H9 (cell line): Measurements from ENCODE around the gene MEF2C. TPM values are rescaled to one million over a fixed set of nuclear protein-coding genes. Genes with fewer than 3 reads are reported as not detected.

ENCODE experiments used
- DNase-seq: peaks from one replicate; pipeline ENCODE4 v3.0.0-alpha.2; 2017
- H2AFZ ChIP-seq: one replicate; pipeline ENCODE4 v1.6.1; 2013; ENCODE audit warnings: mild to moderate bottlenecking, low read length, control low read depth, moderate library complexity
- H2AK5ac ChIP-seq: 2 replicates; pipeline ENCODE4 v1.6.1; 2013; ENCODE audit warnings: low read length, control low read depth, mixed read lengths; ENCODE audit not compliant: insufficient read length
- H2BK120ac ChIP-seq: one replicate; pipeline ENCODE4 v1.6.1; 2013; ENCODE audit warnings: low read depth, mild to moderate bottlenecking, low read length, control low read depth, inconsistent platforms; ENCODE audit not compliant: poor library complexity, severe bottlenecking
- H2BK12ac ChIP-seq: 2 replicates; pipeline ENCODE4 v1.6.1; 2013; ENCODE audit warnings: low read length, control low read depth, mixed read lengths, low read depth; ENCODE audit not compliant: insufficient read length
- H2BK15ac ChIP-seq: 2 replicates; pipeline ENCODE4 v1.6.1; 2013; ENCODE audit warnings: low read depth, low read length, control low read depth
- H2BK20ac ChIP-seq: one replicate; pipeline ENCODE4 v1.6.1; 2013; ENCODE audit warnings: low read depth, mild to moderate bottlenecking, low read length, control low read depth, inconsistent platforms; ENCODE audit not compliant: poor library complexity, severe bottlenecking
- H2BK5ac ChIP-seq: 2 replicates; pipeline ENCODE4 v1.6.1; 2013; ENCODE audit warnings: low read length, control low read depth, mixed read lengths; ENCODE audit not compliant: insufficient read length
- H3K14ac ChIP-seq: 2 replicates; pipeline ENCODE4 v1.6.1; 2013; ENCODE audit warnings: low read length, control low read depth; ENCODE audit not compliant: insufficient read depth
- H3K18ac ChIP-seq: 2 replicates; pipeline ENCODE4 v1.6.1; 2013; ENCODE audit warnings: low read depth, mild to moderate bottlenecking, mixed read lengths, low read length, control low read depth; ENCODE audit not compliant: insufficient read length
- H3K23ac ChIP-seq: 2 replicates; pipeline ENCODE4 v1.6.1; 2013; ENCODE audit warnings: low read length, control low read depth, mixed read lengths, low read depth; ENCODE audit not compliant: insufficient read length
- H3K23me2 ChIP-seq: 2 replicates; pipeline ENCODE4 v1.6.1; 2013; ENCODE audit warnings: low read depth, mild to moderate bottlenecking, mixed read lengths, low read length, control low read depth; ENCODE audit not compliant: insufficient read length, poor library complexity, severe bottlenecking
- H3K27ac ChIP-seq: 2 replicates; pipeline ENCODE4 v1.5.1; 2013; ENCODE audit warnings: low read length, control low read depth, mixed read lengths, low read depth; ENCODE audit not compliant: insufficient read length
- H3K27me3 ChIP-seq: 2 replicates; pipeline ENCODE4 v1.6.1; 2013; ENCODE audit warnings: low read length, control low read depth, inconsistent platforms; ENCODE audit not compliant: insufficient read depth
- H3K4ac ChIP-seq: 2 replicates; pipeline ENCODE4 v1.6.1; 2013; ENCODE audit warnings: low read depth, mild to moderate bottlenecking, control low read depth, inconsistent platforms, low read length, moderate library complexity
- H3K4me1 ChIP-seq: 2 replicates; pipeline ENCODE4 v1.6.1; 2013; ENCODE audit warnings: low read length, control low read depth, inconsistent platforms; ENCODE audit not compliant: insufficient read depth
- H3K4me2 ChIP-seq: 2 replicates; pipeline ENCODE4 v1.6.1; 2013; ENCODE audit warnings: low read length, control low read depth, mixed read lengths; ENCODE audit not compliant: insufficient read length, insufficient read depth
- H3K56ac ChIP-seq: 2 replicates; pipeline ENCODE4 v1.6.1; 2013; ENCODE audit warnings: low read depth, mild to moderate bottlenecking, mixed read lengths, low read length, control low read depth; ENCODE audit not compliant: insufficient read length
- H3K79me1 ChIP-seq: 2 replicates; pipeline ENCODE4 v1.6.1; 2013; ENCODE audit warnings: low read depth, mild to moderate bottlenecking, moderate library complexity, low read length, control low read depth, inconsistent platforms; ENCODE audit not compliant: insufficient read depth, poor library complexity, severe bottlenecking
- H3K79me2 ChIP-seq: 2 replicates; pipeline ENCODE4 v1.6.1; 2013; ENCODE audit warnings: low read length, control low read depth, inconsistent platforms; ENCODE audit not compliant: insufficient read depth
- H3K9ac ChIP-seq: 2 replicates; pipeline ENCODE4 v1.6.1; 2013; ENCODE audit warnings: low read length, control low read depth, mixed read lengths; ENCODE audit not compliant: insufficient read length; ENCODE audit errors: extremely low read depth
- H3K9me3 ChIP-seq: one replicate; pipeline ENCODE4 v1.6.1; 2013; ENCODE audit warnings: low read depth, low read length, inconsistent platforms; ENCODE audit not compliant: control insufficient read depth
- H3T11ph ChIP-seq: one replicate; pipeline ENCODE4 v1.6.1; 2013; ENCODE audit warnings: mild to moderate bottlenecking, low read length, control low read depth, inconsistent platforms
- H4K20me1 ChIP-seq: one replicate; pipeline ENCODE4 v1.6.1; 2013; ENCODE audit not compliant: control insufficient read depth, insufficient read length, insufficient read depth
- H4K5ac ChIP-seq: 2 replicates; pipeline ENCODE4 v1.6.1; 2013; ENCODE audit warnings: low read depth, mild to moderate bottlenecking, mixed read lengths, low read length, control low read depth; ENCODE audit not compliant: insufficient read length
- H4K8ac ChIP-seq: replicated peaks from 2 replicates; pipeline ENCODE4 v1.6.1; 2013; ENCODE audit warnings: low read length, control low read depth, mixed read lengths, low read depth; ENCODE audit not compliant: insufficient read length
- H4K91ac ChIP-seq: 2 replicates; pipeline ENCODE4 v1.6.1; 2013; ENCODE audit warnings: low read depth, mild to moderate bottlenecking, moderate library complexity, mixed read lengths, low read length, control low read depth; ENCODE audit not compliant: insufficient read length
- H3K27ac Mint-ChIP-seq, 3 experiments: 2 replicates in 2 of 3; 3 replicates in 1 of 3; pipeline ENCODE4 v1.8.0; 2020 to 2021; ENCODE audit warnings: mixed read lengths in 3 of 3, mild to moderate bottlenecking in 1 of 3, moderate library complexity in 1 of 3
- H3K27me3 Mint-ChIP-seq: 2 replicates; pipeline ENCODE4 v1.8.0; 2021; ENCODE audit warnings: low read depth, mild to moderate bottlenecking, moderate library complexity, mixed read lengths
- H3K36me3 Mint-ChIP-seq, 3 experiments: 2 replicates in 2 of 3; 3 replicates in 1 of 3; pipeline ENCODE4 v1.8.0; 2020 to 2021; ENCODE audit warnings: low read depth in 3 of 3, mixed read lengths in 3 of 3; ENCODE audit not compliant: insufficient read depth in 1 of 3
- H3K4me1 Mint-ChIP-seq, 2 experiments: 2 replicates each; pipeline ENCODE4 v1.8.0; 2020; ENCODE audit warnings: mixed read lengths in 2 of 2
- H3K4me3 Mint-ChIP-seq, 2 experiments: 2 replicates in 1 of 2; 3 replicates in 1 of 2; pipeline ENCODE4 v1.8.0; 2020 to 2021; ENCODE audit warnings: mild to moderate bottlenecking in 2 of 2, mixed read lengths in 2 of 2, moderate library complexity in 1 of 2
- H3K9me3 Mint-ChIP-seq, 2 experiments: 2 replicates in 1 of 2; 3 replicates in 1 of 2; pipeline ENCODE4 v1.8.0; 2020; ENCODE audit warnings: mild to moderate bottlenecking in 2 of 2, mixed read lengths in 2 of 2, moderate library complexity in 1 of 2
- WGBS: extraction: QIAGEN DNeasy Blood & Tissue Kit; methylation state at CpG from one replicate; pipeline ENCODE4 v1.1.7; 2013; ENCODE audit warnings: missing lambda C conversion rate, low lambda C conversion rate, mixed read lengths; ENCODE audit not compliant: insufficient read length; ENCODE audit errors: extremely low coverage; 5-methylcytosine and 5-hydroxymethylcytosine counted together
- total RNA-seq: library from RNA; stranded (reverse); gene quantifications from 2 replicates; pipeline ENCODE4 v1.2.1, GENCODE V29; 2021
- TF ChIP-seq, protein P1 (sequence below): fragments of 200-600 bp; sonication (generic); conservative IDR thresholded peaks from 3 replicates; pipeline ENCODE4 v1.8.0; 2021; ENCODE audit warnings: antibody characterized with exemption, mild to moderate bottlenecking

MEF2C gene
- total RNA-seq, 1 experiment from 2014 or later: 0.11 TPM

DNA sequence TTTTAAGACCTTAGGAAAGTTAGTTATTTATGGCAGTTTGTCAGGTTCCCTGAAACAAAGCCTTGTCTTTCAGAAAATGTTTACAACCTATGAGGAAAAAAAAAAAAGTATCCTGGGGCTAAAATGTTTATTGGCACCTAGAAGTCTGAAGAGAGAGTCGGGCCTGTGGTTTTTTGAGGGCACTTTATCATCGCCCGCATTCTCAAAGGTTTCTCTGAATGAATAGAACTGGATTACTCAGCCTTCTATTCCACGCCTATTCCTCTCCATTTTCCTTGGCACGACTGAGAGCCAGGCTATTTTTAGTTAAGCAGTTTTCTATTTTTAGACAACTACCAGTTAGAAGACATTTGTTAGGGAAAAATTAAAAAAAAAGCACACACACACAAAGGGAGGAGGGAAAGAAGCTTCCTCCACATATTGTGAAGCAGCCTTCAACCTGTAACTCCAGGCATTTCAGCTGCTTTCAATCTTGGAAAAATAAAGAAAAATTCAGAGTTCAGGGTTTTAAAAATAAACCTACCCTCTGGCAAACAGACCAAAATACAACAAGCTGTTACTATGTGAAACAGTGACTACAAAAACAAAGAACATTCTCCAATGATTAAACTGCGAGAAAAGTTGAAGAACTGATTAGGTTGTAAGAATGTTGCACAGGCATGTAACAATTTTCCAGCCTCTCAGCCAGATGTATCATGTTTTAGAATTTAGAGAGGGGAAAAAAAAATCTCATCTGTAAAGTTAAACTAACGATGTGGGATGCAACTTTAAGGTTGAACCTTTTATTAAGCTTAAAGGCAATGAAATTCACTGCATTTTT is 97.0 kb downstream of the MEF2C start:
- H2AFZ ChIP-seq: no peak overlapping the region

More for the DNA sequence above, 97.0 kb downstream of the MEF2C start:
- H3K9me3 Mint-ChIP-seq: no peaks in the 10 kb centered on the region
- peak overlapping the region in 2 of 3 experiments; percentile 30 to 84; a peak in 4 of 7 replicates for H3K27ac Mint-ChIP-seq
- H3K79me2 ChIP-seq: no peaks in the 10 kb centered on the region
- no peak overlapping the region for H2AK5ac ChIP-seq
- H3K27ac ChIP-seq: no peak overlapping the region
- no peak overlapping the region for H4K5ac ChIP-seq
- no peaks in the 10 kb centered on the region for H3K27me3 Mint-ChIP-seq
- no peak overlapping the region for H3K23ac ChIP-seq
- no peaks in the 10 kb centered on the region; the same call in 1 of the 2 replicates for H3K4me1 ChIP-seq
- TF ChIP-seq, protein P1, sequence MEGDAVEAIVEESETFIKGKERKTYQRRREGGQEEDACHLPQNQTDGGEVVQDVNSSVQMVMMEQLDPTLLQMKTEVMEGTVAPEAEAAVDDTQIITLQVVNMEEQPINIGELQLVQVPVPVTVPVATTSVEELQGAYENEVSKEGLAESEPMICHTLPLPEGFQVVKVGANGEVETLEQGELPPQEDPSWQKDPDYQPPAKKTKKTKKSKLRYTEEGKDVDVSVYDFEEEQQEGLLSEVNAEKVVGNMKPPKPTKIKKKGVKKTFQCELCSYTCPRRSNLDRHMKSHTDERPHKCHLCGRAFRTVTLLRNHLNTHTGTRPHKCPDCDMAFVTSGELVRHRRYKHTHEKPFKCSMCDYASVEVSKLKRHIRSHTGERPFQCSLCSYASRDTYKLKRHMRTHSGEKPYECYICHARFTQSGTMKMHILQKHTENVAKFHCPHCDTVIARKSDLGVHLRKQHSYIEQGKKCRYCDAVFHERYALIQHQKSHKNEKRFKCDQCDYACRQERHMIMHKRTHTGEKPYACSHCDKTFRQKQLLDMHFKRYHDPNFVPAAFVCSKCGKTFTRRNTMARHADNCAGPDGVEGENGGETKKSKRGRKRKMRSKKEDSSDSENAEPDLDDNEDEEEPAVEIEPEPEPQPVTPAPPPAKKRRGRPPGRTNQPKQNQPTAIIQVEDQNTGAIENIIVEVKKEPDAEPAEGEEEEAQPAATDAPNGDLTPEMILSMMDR: no peak
- no peaks in the 10 kb centered on the region for H3K36me3 Mint-ChIP-seq
- H3K14ac ChIP-seq: no peak overlapping the region
- no peak overlapping the region for H2BK120ac ChIP-seq
- no peaks in the 10 kb centered on the region for H3K79me1 ChIP-seq
- H4K20me1 ChIP-seq: no peaks in the 10 kb centered on the region
- peaks cover 18 to 19% of the 10 kb centered on the region in 2 experiments for H3K4me1 Mint-ChIP-seq
- no peak overlapping the region for H3K18ac ChIP-seq
- H3K27me3 ChIP-seq: no peaks in the 10 kb centered on the region
- no peak overlapping the region for H4K8ac ChIP-seq
- no peak overlapping the region for H3K4me3 Mint-ChIP-seq
- no peak overlapping the region for H4K91ac ChIP-seq
- H3K23me2 ChIP-seq: no peaks in the 10 kb centered on the region
- H3T11ph ChIP-seq: no peak overlapping the region
- no peak overlapping the region for H3K4me2 ChIP-seq
- no peak overlapping the region for H2BK12ac ChIP-seq
- no peak overlapping the region for H2BK15ac ChIP-seq
- H3K4ac ChIP-seq: no peak overlapping the region
- no peak overlapping the region for H2BK20ac ChIP-seq
- H3K56ac ChIP-seq: no peak overlapping the region
- WGBS: no CpG with 5 or more reads among the region's 7 CpGs
- no peaks in the 10 kb centered on the region for H3K9me3 ChIP-seq
- no peak overlapping the region for H3K9ac ChIP-seq
- H2BK5ac ChIP-seq: no peak overlapping the region
- DNase-seq: no peak
